GM18951 (cell line): ENCODE data around the gene PINLYP.

Experiments used
- POLR2A ChIP-seq: IDR thresholded peaks from 4 replicates; pipeline ENCODE4 v1.6.1; 2011; ENCODE audit warnings: mild to moderate bottlenecking; ENCODE audit not compliant: insufficient read length, insufficient read depth; ENCODE audit errors: extremely low read depth
- in situ Hi-C: fragments of 300-500 bp; cut with MboI; formaldehyde crosslinking; loops from one replicate; pipeline ENCODE4 v1.12.0; 2022; ENCODE audit warnings: low sequenced_read_pairs, mixed read lengths, inconsistent platforms; ENCODE audit not compliant: unreplicated experiment

The PINLYP gene

GRCh38 chr19:43575156-43575950, at the start of gene PINLYP, which contains the start of gene XRCC1:
TSS of gene PINLYP (plus strand) at chr19:43575801. CDS start at chr19:43577192, 1,391 bp downstream.
TSS of gene XRCC1 (minus strand) at chr19:43575527. CDS start at chr19:43575458, 69 bp downstream.
- in situ Hi-C loops: no loop called here
- peak; percentile 68 for TF ChIP-seq POLR2A

- no peak for TF ChIP-seq POLR2A
- in situ Hi-C loops: no loop called here
Observed at GRCh38 chr19:43525836-43526771, 49.5 kb upstream of the PINLYP start.

- TF ChIP-seq POLR2A: peak; percentile 92
- in situ Hi-C loops: no loop called here
Observed at GRCh38 chr19:43526884-43527859, 48.4 kb upstream of the PINLYP start, which contains the start of gene ETHE1. TSS of gene ETHE1 (minus strand) at chr19:43527201. CDS start at chr19:43527177, 24 bp downstream.

GRCh38 chr19:43527860-43528622, 47.6 kb upstream of the PINLYP start:
- no peak for TF ChIP-seq POLR2A
- in situ Hi-C loops: no loop called here

- TF ChIP-seq POLR2A: no peak
- in situ Hi-C loops: no loop called here
Observed at GRCh38 chr19:43532571-43532961, 43.0 kb upstream of the PINLYP start.

GRCh38 chr19:43532962-43533545, 42.5 kb upstream of the PINLYP start, which contains the start of gene ZNF575:
TSS of gene ZNF575 (plus strand) at chr19:43533188. CDS start at chr19:43534423, 1,235 bp downstream.
- in situ Hi-C loops: no loop called here

GRCh38 chr19:43533546-43534304, 41.9 kb upstream of the PINLYP start:
- in situ Hi-C loops: no loop called here

More at GRCh38 chr19:43532962-43533545, 42.5 kb upstream of the PINLYP start, which contains the start of gene ZNF575:
- peak; percentile 55 for TF ChIP-seq POLR2A

GRCh38 chr19:43534305-43534815, 41.2 kb upstream of the PINLYP start:
- no peak for TF ChIP-seq POLR2A

More at GRCh38 chr19:43533546-43534304, 41.9 kb upstream of the PINLYP start:
- peak; percentile 20 for TF ChIP-seq POLR2A

GRCh38 chr19:43534816-43535761, 40.5 kb upstream of the PINLYP start:
- TF ChIP-seq POLR2A: no peak
- in situ Hi-C loops: no loop called here

More at GRCh38 chr19:43534305-43534815, 41.2 kb upstream of the PINLYP start:
- in situ Hi-C loops: no loop called here
